Activated B cell treated with CpG ODN at 0.5 μM for 24 hours (primary cell): ENCODE results near the gene TLX2. TPM values are rescaled to one million over a fixed set of nuclear protein-coding genes. Genes with fewer than 3 reads are reported as not detected.

Source experiments
- ATAC-seq: fragments of 200-7000 bp; cut with Tn5 transposase; one replicate; pipeline ENCODE4 v1.10.0; 2021; ENCODE audit warnings: low read depth, mild to moderate bottlenecking, moderate library complexity
- CTCF ChIA-PET: fragments of 350-600 bp; sonication (Branson Sonifier 250); formaldehyde crosslinking; loops from one replicate; lab custom pipeline; 2021; ENCODE audit warnings: antibody characterized with exemption; lab: Charles Lee
- POLR2A ChIA-PET: fragments of 350-600 bp; sonication (Branson Sonifier 250); formaldehyde crosslinking; loops from one replicate; lab custom pipeline; 2021; ENCODE audit warnings: antibody characterized with exemption; lab: Charles Lee
- DNase-seq: peaks from one replicate; pipeline ENCODE4 v3.0.0; 2022
- H3K27ac Mint-ChIP-seq: one replicate; pipeline ENCODE4 v1.8.0; 2020; ENCODE audit warnings: mixed read lengths
- H3K27me3 Mint-ChIP-seq: one replicate; pipeline ENCODE4 v1.8.0; 2021; ENCODE audit warnings: mixed read lengths
- H3K36me3 Mint-ChIP-seq: one replicate; pipeline ENCODE4 v1.8.0; 2021; ENCODE audit warnings: low read depth, mixed read lengths
- H3K4me1 Mint-ChIP-seq: one replicate; pipeline ENCODE4 v1.8.0; 2021; ENCODE audit warnings: mixed read lengths
- H3K4me3 Mint-ChIP-seq: one replicate; pipeline ENCODE4 v1.8.0; 2020; ENCODE audit warnings: mild to moderate bottlenecking, mixed read lengths
- H3K9me3 Mint-ChIP-seq: one replicate; pipeline ENCODE4 v1.8.0; 2020; ENCODE audit warnings: mixed read lengths
- CTCF ChIP-seq: fragments of 200-600 bp; IDR thresholded peaks from one replicate; pipeline ENCODE4 v1.8.0; 2022; ENCODE audit warnings: antibody characterized with exemption, mild to moderate bottlenecking
- intact Hi-C: fragments of 100-400 bp; cut with micrococcal nuclease; formaldehyde crosslinking; loops from one replicate; pipeline ENCODE4 v1.15.1; 2024
- total RNA-seq: library from RNA; stranded (reverse); gene quantifications from 2 replicates; pipeline ENCODE4 v1.2.3, GENCODE V29; 2022

The TLX2 gene
- total RNA-seq, 1 donor from 2014 or later: not detected

DNA sequence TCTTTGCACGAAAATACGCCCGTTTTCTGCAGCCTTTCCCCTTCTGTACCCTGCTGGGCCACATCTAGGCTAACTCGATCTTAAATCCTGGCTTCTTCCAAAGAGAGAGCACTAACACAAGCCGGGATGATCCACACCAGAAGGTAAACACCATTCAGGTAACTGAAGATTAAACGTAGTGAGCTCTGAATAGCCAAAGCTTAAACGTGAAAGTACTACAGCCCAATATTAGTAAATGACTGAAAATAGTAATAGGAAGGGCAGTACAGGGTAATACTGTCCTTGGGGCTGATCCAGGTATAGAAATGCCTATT, 41.3 kb upstream of the TLX2 start:
- Mint-ChIP-seq H3K4me3 (peak overlapping the region; percentile 97), H3K36me3 (peaks cover 44% of the 10 kb centered on the region), H3K9me3 (no peaks in the 10 kb centered on the region), H3K27ac (peak overlapping the region; percentile 97), H3K27me3 (no peaks in the 10 kb centered on the region), H3K4me1 (peaks cover 23% of the 10 kb centered on the region)
- no peak for TF ChIP-seq CTCF
- POLR2A ChIA-PET: interaction anchor here (0.6 to 4.6 kb wide), 17 partner anchors 9 to 294 kb away, joined by 3 to 127 read pairs (median 5); partner anchors contain the start of genes AUP1, C2orf81, CCDC142 and DQX1
- no peak for DNase-seq
- intact Hi-C loops: loop anchor here (1.0 to 5.0 kb wide), 5 partner anchors 9 to 56 kb away; partner anchors contain the start of genes AUP1, C2orf81, CCDC142 and HTRA2
- CTCF ChIA-PET: interaction anchor here (0.6 to 1.8 kb wide), 7 partner anchors 9 to 81 kb away, joined by 3 to 15 read pairs (median 3); partner anchors contain the start of genes CCDC142, INO80B, TTC31 and WBP1
- ATAC-seq: peak; percentile 2

- intact Hi-C loops: loop anchor here (5.0 kb wide), 1 partner anchor 52 kb away; the partner anchor contains the start of genes C2orf81 and WDR54
- POLR2A ChIA-PET: interaction anchor here (0.7 to 4.6 kb wide), 3 partner anchors 7 to 33 kb away, joined by 4 to 127 read pairs (median 78); partner anchors contain the start of genes CCDC142, INO80B, PCGF1 and TTC31
- no peak overlapping the region for H3K27ac Mint-ChIP-seq
- peaks cover 48% of the 10 kb centered on the region for H3K36me3 Mint-ChIP-seq
- H3K4me1 Mint-ChIP-seq: peaks cover 23% of the 10 kb centered on the region
- ATAC-seq (no peak), DNase-seq (no peak)
- H3K9me3 Mint-ChIP-seq: no peaks in the 10 kb centered on the region
- CTCF ChIA-PET: no interaction called here
- no peak overlapping the region for H3K4me3 Mint-ChIP-seq
- no peak for TF ChIP-seq CTCF
- H3K27me3 Mint-ChIP-seq: no peaks in the 10 kb centered on the region
Observed at GRCh38 chr2:74474481-74474880, 39.8 kb upstream of the TLX2 start.

GRCh38 chr2:74474899-74475298, 39.4 kb upstream of the TLX2 start:
- intact Hi-C loops: loop anchor here (5.0 kb wide), 1 partner anchor 53 kb away; the partner anchor contains the start of genes C2orf81 and WDR54
- H3K36me3 Mint-ChIP-seq: peaks cover 49% of the 10 kb centered on the region
- ChIA-PET POLR2A (interaction anchor here (4.1 to 4.6 kb wide), 2 partner anchors 7 to 17 kb away, joined by 78 to 127 read pairs; partner anchors contain the start of genes CCDC142, INO80B, TTC31 and WBP1), CTCF (no interaction called here)
- TF ChIP-seq CTCF: no peak
- no peak overlapping the region for H3K27ac Mint-ChIP-seq
- no peak for DNase-seq
- no peaks in the 10 kb centered on the region for H3K9me3 Mint-ChIP-seq
- ATAC-seq: no peak
- no peak overlapping the region for H3K4me3 Mint-ChIP-seq
- no peaks in the 10 kb centered on the region for H3K27me3 Mint-ChIP-seq
- peaks cover 21% of the 10 kb centered on the region for H3K4me1 Mint-ChIP-seq

DNA sequence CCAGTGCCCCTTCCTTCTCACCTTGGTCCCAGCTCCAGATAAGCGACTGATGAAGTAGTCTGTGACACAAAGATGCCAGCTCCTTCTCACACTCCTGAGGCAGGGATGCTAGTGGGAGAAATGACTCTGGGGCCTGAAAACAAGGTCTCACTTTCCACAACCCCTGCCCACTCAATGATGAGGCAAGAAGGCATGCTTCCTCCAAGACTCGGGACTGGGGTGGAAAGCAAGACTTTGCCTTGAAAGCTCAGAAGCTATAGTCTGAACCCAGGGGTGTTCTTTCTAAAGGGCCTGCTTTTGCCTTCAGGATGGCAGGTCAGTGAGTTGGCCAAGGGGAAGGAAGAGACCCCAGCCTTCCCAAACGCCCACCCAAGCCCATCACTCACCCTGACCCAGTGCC, 32.8 kb upstream of the TLX2 start:
- peak overlapping the region; percentile 100 for H3K4me3 Mint-ChIP-seq
- ChIA-PET CTCF (interaction anchor here (0.9 to 5.3 kb wide), 6 partner anchors 9 to 106 kb away, joined by 3 to 85 read pairs (median 14); partner anchors contain the start of genes INO80B, MRPL53, PCGF1 and WBP1), POLR2A (interaction anchor here (0.7 to 4.4 kb wide), 9 partner anchors 9 to 107 kb away, joined by 3 to 78 read pairs (median 8); partner anchors contain the start of genes AUP1, DQX1, HTRA2 and LBX2)
- H3K4me1 Mint-ChIP-seq: peaks cover 30% of the 10 kb centered on the region
- H3K9me3 Mint-ChIP-seq: no peaks in the 10 kb centered on the region
- no peak for DNase-seq
- no peak for TF ChIP-seq CTCF
- no peaks in the 10 kb centered on the region for H3K27me3 Mint-ChIP-seq
- peaks cover 42% of the 10 kb centered on the region for H3K36me3 Mint-ChIP-seq
- no peak for ATAC-seq
- intact Hi-C loops: loop anchor here (5.0 kb wide), 1 partner anchor 91 kb away; no protein-coding TSS in a partner anchor
- H3K27ac Mint-ChIP-seq: no peak overlapping the region
